WTC11 (cell line): ENCODE measurements around the gene TRAF2.

Experiments
- TF ChIP-seq, protein P1 (sequence below): fragments of 200-600 bp; IDR thresholded peaks from 2 replicates; pipeline ENCODE4 v1.8.0; 2022; ENCODE audit warnings: antibody characterized with exemption
- TF ChIP-seq, protein P2 (sequence below): sonication (generic); formaldehyde crosslinking; IDR thresholded peaks from 2 replicates; pipeline ENCODE4 v1.8.1; 2022; ENCODE audit warnings: low read depth, missing genetic modification reagents, borderline replicate concordance
- TF ChIP-seq, protein P3 (sequence below): sonication (generic); formaldehyde crosslinking; conservative IDR thresholded peaks from 2 replicates; pipeline ENCODE4 v1.8.1; 2023; ENCODE audit warnings: mild to moderate bottlenecking, low read depth, missing genetic modification reagents, moderate library complexity

DNA sequence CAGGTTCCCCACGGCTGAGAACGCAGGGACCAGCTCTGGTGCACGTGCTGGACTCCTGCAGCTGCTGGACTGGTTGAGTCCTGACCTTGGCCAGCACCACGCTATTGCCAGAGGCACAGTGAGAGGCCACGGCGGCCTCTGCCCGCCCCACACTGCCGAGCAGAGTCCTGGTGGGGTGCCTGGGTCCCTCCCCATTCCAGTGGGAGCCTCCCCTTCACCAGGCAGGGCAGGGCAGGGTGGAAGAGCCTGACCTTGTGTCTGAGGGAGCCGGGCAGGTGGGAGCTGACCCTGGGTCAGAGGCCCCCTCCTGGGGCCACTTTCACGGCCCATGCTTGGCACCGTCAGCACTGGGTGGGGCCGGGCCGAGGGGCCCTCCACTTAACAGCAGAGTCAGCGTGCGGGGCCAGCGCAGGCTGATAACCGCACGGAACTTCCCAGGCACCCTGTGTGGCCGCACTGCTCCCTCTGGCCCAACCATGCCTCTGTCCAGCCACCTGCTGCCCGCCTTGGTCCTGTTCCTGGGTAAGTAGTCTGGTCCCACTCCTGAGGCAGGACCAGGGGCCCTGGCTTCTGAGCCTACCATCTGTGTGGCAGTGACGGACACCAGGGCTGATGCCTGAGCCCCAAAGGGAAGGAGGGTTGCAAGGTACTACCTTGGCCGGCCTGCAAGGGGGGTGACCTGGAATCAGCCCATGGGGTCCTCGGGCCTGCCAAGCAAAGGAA lies 34.2 kb upstream of the TRAF2 start, which contains the start of gene MAMDC4:
- TF ChIP-seq, protein P1, sequence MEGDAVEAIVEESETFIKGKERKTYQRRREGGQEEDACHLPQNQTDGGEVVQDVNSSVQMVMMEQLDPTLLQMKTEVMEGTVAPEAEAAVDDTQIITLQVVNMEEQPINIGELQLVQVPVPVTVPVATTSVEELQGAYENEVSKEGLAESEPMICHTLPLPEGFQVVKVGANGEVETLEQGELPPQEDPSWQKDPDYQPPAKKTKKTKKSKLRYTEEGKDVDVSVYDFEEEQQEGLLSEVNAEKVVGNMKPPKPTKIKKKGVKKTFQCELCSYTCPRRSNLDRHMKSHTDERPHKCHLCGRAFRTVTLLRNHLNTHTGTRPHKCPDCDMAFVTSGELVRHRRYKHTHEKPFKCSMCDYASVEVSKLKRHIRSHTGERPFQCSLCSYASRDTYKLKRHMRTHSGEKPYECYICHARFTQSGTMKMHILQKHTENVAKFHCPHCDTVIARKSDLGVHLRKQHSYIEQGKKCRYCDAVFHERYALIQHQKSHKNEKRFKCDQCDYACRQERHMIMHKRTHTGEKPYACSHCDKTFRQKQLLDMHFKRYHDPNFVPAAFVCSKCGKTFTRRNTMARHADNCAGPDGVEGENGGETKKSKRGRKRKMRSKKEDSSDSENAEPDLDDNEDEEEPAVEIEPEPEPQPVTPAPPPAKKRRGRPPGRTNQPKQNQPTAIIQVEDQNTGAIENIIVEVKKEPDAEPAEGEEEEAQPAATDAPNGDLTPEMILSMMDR = no peak
- TF ChIP-seq, protein P2, sequence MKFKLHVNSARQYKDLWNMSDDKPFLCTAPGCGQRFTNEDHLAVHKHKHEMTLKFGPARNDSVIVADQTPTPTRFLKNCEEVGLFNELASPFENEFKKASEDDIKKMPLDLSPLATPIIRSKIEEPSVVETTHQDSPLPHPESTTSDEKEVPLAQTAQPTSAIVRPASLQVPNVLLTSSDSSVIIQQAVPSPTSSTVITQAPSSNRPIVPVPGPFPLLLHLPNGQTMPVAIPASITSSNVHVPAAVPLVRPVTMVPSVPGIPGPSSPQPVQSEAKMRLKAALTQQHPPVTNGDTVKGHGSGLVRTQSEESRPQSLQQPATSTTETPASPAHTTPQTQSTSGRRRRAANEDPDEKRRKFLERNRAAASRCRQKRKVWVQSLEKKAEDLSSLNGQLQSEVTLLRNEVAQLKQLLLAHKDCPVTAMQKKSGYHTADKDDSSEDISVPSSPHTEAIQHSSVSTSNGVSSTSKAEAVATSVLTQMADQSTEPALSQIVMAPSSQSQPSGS (CRISPR knock-in tag) = no peak
- TF ChIP-seq, protein P3, sequence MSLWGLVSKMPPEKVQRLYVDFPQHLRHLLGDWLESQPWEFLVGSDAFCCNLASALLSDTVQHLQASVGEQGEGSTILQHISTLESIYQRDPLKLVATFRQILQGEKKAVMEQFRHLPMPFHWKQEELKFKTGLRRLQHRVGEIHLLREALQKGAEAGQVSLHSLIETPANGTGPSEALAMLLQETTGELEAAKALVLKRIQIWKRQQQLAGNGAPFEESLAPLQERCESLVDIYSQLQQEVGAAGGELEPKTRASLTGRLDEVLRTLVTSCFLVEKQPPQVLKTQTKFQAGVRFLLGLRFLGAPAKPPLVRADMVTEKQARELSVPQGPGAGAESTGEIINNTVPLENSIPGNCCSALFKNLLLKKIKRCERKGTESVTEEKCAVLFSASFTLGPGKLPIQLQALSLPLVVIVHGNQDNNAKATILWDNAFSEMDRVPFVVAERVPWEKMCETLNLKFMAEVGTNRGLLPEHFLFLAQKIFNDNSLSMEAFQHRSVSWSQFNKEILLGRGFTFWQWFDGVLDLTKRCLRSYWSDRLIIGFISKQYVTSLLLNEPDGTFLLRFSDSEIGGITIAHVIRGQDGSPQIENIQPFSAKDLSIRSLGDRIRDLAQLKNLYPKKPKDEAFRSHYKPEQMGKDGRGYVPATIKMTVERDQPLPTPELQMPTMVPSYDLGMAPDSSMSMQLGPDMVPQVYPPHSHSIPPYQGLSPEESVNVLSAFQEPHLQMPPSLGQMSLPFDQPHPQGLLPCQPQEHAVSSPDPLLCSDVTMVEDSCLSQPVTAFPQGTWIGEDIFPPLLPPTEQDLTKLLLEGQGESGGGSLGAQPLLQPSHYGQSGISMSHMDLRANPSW (CRISPR knock-in tag) = no peak
